KMS-11 (cell line): ENCODE measurements around the gene PDCD1.

Experiments used
- H2AFZ ChIP-seq: fragments of 200-600 bp; sonication (generic); 2 replicates; pipeline ENCODE4 v1.6.1; 2016; ENCODE audit warnings: antibody characterized with exemption, mixed run types, low read depth
- H3K27ac ChIP-seq: fragments of 200-600 bp; sonication (generic); 2 replicates; pipeline ENCODE4 v1.6.1; 2016; ENCODE audit warnings: mild to moderate bottlenecking, mixed run types
- H3K27me3 ChIP-seq: fragments of 200-600 bp; sonication (generic); 2 replicates; pipeline ENCODE4 v1.6.1; 2017; ENCODE audit warnings: mild to moderate bottlenecking, low read depth, mixed run types, moderate library complexity; ENCODE audit not compliant: insufficient read depth
- H3K36me3 ChIP-seq: fragments of 200-600 bp; sonication (generic); 2 replicates; pipeline ENCODE4 v1.6.1; 2017; ENCODE audit warnings: mild to moderate bottlenecking, mixed run types; ENCODE audit not compliant: insufficient read depth
- H3K4me1 ChIP-seq: fragments of 200-600 bp; sonication (generic); 2 replicates; pipeline ENCODE4 v1.6.1; 2016; ENCODE audit warnings: mild to moderate bottlenecking, low read depth, mixed run types; ENCODE audit not compliant: poor library complexity, severe bottlenecking
- H3K4me2 ChIP-seq: fragments of 200-600 bp; sonication (generic); 2 replicates; pipeline ENCODE4 v1.7.0; 2016; ENCODE audit warnings: mild to moderate bottlenecking, mixed run types
- H3K4me3 ChIP-seq: fragments of 200-600 bp; sonication (generic); IDR thresholded peaks from 2 replicates; pipeline ENCODE4 v1.6.1; 2017; ENCODE audit warnings: low read depth, low read length, mixed read lengths; ENCODE audit not compliant: insufficient read depth
- H3K79me2 ChIP-seq: fragments of 200-600 bp; sonication (generic); 2 replicates; pipeline ENCODE4 v1.6.1; 2016; ENCODE audit warnings: low read depth, mixed run types; ENCODE audit not compliant: insufficient read depth
- H3K9ac ChIP-seq: fragments of 200-600 bp; sonication (generic); 2 replicates; pipeline ENCODE4 v1.6.1; 2016; ENCODE audit warnings: mild to moderate bottlenecking, mixed run types
- H4K20me1 ChIP-seq: fragments of 200-600 bp; sonication (generic); 2 replicates; pipeline ENCODE4 v1.6.1; 2016; ENCODE audit warnings: mild to moderate bottlenecking, mixed run types; ENCODE audit not compliant: insufficient read depth
- TF ChIP-seq, protein P1 (sequence below): fragments of 200-600 bp; sonication (generic); conservative IDR thresholded peaks from 2 replicates; pipeline ENCODE4 v1.6.1; 2017; ENCODE audit warnings: low read depth, mild to moderate bottlenecking, antibody characterized with exemption, low read length, moderate library complexity, mixed read lengths

PDCD1 gene

DNA sequence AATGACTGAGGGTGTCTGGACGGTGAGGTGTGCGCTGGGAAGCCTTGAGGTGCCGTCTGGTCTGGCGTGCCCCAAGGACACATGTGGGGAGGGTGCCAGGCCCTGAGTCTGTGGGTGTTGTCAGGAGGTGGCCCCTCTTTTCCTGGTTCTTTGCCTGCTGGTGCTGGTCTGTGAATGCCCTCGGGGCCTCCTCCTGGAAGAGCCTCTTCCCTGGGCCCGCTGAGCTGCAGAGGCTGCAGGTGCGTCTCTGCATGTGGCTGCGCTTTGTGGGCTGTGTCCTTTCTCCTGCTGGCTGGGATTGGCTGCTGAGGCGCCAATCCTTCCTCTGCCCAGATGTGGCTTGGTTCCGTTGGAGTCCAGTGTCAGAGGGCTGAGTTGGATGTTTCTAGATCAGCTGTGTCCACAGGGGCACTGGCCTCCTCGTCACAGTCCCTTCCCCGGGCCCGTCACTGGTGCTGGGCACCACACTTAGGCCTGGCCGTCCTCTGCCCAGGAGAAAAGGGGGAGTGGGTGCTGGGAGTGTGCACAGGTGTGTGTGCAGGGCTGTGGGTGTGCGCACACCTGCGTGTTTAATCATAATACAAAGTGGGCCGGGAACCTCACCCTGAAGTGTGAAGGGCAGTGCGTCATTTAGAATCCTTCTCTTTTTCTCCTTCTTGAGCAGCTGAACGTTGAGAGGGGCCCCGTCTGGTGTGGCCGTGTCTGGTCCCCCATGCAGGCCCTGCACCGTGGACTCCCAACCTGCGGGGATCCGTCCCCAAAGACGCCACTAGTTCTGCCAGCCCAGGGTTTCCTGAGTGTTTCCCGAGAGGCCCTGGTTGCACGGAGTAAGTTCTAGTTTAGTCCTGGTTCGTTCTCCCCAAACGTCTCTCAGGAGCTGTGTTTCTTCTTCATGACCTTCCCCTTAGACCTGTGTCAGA, 46.4 kb upstream of the PDCD1 start:
- Histone ChIP-seq H3K9ac (no peak overlapping the region), H3K27ac (no peak overlapping the region), H3K36me3 (no peaks in the 10 kb centered on the region), H4K20me1 (no peaks in the 10 kb centered on the region), H2AFZ (no peak overlapping the region), H3K4me1 (no peaks in the 10 kb centered on the region), H3K27me3 (no peaks in the 10 kb centered on the region), H3K4me3 (no peak overlapping the region), H3K4me2 (no peak overlapping the region), H3K79me2 (no peaks in the 10 kb centered on the region)
- TF ChIP-seq, protein P1, sequence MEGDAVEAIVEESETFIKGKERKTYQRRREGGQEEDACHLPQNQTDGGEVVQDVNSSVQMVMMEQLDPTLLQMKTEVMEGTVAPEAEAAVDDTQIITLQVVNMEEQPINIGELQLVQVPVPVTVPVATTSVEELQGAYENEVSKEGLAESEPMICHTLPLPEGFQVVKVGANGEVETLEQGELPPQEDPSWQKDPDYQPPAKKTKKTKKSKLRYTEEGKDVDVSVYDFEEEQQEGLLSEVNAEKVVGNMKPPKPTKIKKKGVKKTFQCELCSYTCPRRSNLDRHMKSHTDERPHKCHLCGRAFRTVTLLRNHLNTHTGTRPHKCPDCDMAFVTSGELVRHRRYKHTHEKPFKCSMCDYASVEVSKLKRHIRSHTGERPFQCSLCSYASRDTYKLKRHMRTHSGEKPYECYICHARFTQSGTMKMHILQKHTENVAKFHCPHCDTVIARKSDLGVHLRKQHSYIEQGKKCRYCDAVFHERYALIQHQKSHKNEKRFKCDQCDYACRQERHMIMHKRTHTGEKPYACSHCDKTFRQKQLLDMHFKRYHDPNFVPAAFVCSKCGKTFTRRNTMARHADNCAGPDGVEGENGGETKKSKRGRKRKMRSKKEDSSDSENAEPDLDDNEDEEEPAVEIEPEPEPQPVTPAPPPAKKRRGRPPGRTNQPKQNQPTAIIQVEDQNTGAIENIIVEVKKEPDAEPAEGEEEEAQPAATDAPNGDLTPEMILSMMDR, result no peak

DNA sequence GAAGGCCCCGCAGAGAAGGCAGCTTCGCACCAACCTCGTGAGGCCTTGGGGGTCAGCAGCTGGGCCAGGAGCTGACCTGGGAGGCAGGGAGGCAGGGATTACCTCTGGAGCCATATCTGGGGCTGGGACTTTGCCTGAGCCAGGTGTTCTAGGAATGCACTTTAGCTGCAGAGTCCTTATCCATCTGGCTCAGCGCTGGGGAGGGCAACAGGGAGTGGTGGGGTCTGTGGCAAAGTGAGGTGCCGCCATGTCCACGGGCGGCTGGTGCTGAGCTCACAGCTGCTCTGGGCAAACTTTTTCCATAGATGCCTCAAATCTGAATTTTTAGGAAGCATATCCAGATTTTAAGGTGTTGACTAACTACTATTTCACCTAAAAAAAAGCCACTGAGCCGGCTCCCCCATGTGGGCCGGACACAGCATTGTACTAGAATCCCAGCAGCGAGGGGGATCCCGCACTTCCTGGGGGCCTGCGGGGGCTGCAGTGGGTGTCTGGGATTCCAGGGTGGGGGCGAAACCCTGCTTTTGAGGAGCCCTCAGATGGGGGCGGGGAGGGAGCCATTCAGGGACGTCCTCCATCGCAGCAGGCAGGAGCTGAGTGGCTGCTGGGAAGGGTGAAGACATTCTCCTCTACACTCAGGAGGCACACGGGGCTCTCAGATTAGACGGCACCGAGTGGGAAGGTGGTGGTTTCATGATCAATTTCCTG, 45.5 kb upstream of the PDCD1 start:
- Histone ChIP-seq H3K79me2 (no peaks in the 10 kb centered on the region), H3K4me2 (no peak overlapping the region), H3K4me3 (no peak overlapping the region), H4K20me1 (no peaks in the 10 kb centered on the region), H3K27ac (no peak overlapping the region), H3K9ac (no peak overlapping the region), H3K36me3 (no peaks in the 10 kb centered on the region), H3K27me3 (no peaks in the 10 kb centered on the region), H3K4me1 (no peaks in the 10 kb centered on the region), H2AFZ (no peak overlapping the region)
- TF ChIP-seq, protein P1, result no peak

DNA sequence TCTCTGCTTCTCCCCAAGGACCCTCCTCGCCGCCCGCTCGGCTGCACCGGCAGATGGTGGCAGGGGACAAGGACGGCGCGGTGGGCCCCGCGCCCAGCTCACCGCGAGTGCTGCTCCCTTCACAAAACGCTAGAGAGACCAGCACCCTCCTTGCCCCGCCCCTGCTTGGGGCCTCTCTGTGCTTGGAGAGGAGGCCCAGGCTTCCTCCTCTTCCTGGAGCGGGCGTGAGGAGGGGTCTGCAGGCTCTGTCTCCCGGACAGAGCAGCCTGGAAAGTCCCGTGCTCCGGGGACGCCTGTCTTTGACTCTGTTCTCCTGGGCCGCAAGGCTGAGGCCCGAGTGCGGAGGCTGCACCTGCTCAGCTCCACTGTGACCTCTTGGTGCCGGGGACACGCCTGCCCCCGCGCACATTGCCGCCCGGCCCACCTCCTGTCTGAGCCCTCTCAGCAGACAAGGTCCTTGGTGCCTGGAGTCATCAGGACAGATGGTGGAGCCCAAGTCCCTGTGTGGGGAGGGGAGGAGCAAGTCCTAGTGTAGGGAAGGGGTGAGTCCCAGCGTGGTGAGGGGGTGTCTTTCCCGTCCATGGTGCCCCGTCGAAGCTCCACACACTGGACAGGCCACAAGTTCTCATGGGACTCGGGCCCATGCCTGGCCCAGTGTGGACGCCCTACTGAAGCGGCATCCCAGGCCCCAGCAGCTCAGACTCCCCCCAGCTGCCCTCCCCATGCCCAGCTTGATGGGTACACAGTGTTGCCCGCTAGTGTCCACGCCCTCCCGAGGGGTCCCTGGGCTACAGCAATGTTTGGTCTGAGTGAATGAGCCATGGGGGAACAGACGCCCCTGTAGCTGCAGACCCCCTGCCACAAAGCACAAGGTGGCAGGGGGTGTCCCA, 44.7 kb upstream of the PDCD1 start:
- H3K4me3 ChIP-seq, result no peak overlapping the region
- H3K9ac ChIP-seq, result no peak overlapping the region
- H3K4me1 ChIP-seq, result no peaks in the 10 kb centered on the region
- no peaks in the 10 kb centered on the region for H3K27me3 ChIP-seq
- H4K20me1 ChIP-seq, result no peaks in the 10 kb centered on the region
- no peaks in the 10 kb centered on the region for H3K79me2 ChIP-seq
- no peak overlapping the region for H2AFZ ChIP-seq
- no peak overlapping the region for H3K27ac ChIP-seq
- no peak overlapping the region for H3K4me2 ChIP-seq
- no peaks in the 10 kb centered on the region for H3K36me3 ChIP-seq
- TF ChIP-seq, protein P1, result no peak

DNA sequence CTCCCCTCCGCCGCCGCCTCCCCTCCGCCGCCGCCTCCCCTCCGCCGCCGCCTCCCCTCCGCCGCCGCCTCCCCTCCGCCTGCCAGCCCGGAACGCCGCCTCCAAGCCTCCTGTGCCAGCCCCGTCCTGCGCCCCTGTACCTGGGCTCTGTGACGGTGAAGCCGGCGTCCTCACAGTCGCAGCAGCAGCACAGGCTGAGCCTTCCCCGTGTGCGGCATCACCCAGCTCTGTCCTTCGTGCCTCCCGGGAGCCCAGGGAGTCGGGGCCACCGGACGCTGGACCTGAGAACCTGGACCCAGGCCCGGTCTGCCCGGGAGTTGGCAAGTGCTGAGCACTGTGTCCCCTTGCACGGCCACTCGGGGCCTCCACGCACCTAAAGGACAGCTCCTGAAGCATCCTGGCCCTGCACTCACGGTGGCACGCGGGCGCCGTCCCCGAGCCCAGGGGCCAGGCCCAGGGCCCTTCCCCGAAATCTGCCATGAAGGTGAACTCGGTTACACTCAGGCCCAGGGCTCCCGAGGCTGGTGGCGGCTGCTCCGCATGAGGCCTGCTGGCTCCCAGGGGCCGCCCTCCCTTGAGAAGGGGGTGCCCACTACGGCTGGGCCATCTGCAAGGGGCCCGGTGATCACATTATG, 43.8 kb upstream of the PDCD1 start:
- no peaks in the 10 kb centered on the region for H3K79me2 ChIP-seq
- no peaks in the 10 kb centered on the region for H3K4me1 ChIP-seq
- no peaks in the 10 kb centered on the region for H3K36me3 ChIP-seq

More for the DNA sequence above, 43.8 kb upstream of the PDCD1 start:
- Histone ChIP-seq H3K27ac (no peak overlapping the region), H3K27me3 (no peaks in the 10 kb centered on the region), H3K4me3 (no peak overlapping the region), H4K20me1 (no peaks in the 10 kb centered on the region), H2AFZ (no peak overlapping the region), H3K4me2 (no peak overlapping the region), H3K9ac (no peak overlapping the region)
- TF ChIP-seq, protein P1, result no peak
